PFSK-1 (cell line): ENCODE data around the gene IL1RAPL2.

Experiments used
- FOXP2 ChIP-seq: optimal IDR thresholded peaks from 2 replicates; pipeline ENCODE3; 2011; ENCODE audit warnings: borderline replicate concordance, control low read depth, inconsistent platforms; ENCODE audit not compliant: insufficient read depth; ENCODE audit errors: extremely low read length, extremely low read depth
- POLR2AphosphoS5 ChIP-seq: IDR thresholded peaks from 2 replicates; pipeline ENCODE4 v1.6.1; 2012; ENCODE audit warnings: low read depth, mild to moderate bottlenecking, control low read depth, low read length, moderate library complexity
- SIN3A ChIP-seq: IDR thresholded peaks from 2 replicates; pipeline ENCODE4 v1.6.1; 2012; ENCODE audit warnings: mild to moderate bottlenecking, low read length, moderate library complexity, borderline replicate concordance; ENCODE audit not compliant: insufficient read depth
- TAF1 ChIP-seq: IDR thresholded peaks from 2 replicates; pipeline ENCODE4 v1.6.1; 2012; ENCODE audit warnings: low read length, control low read depth, borderline replicate concordance; ENCODE audit not compliant: insufficient read depth
- TF ChIP-seq, protein P1 (sequence below), 2 experiments: IDR thresholded peaks; 2 replicates each; pipeline versions ENCODE4 v1.6.1 to v1.8.0; 2011 to 2012; ENCODE audit warnings: low read depth in 2 of 2, low read length in 2 of 2, control low read depth in 1 of 2, inconsistent platforms in 1 of 2, mild to moderate bottlenecking in 1 of 2, moderate library complexity in 1 of 2; ENCODE audit not compliant: insufficient read depth in 1 of 2

The IL1RAPL2 gene

DNA sequence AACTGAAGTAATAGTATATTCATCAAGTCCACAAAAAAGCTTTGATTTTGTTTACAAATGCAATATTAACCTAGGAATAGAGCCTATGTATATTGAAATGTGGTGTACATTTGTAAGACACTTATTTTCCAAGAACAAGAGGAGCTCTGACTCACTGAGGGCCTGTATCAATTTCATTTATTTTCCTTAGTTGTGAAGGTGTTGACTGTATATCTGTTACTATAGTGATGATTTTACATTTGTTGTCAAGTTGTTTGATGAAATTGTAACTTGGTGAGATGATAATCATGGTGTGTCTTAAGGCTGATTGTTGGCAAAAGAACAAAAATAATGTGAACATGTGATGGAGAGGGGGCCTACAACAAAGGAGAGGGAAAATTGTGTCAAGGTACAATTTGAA is 929.4 kb downstream of the IL1RAPL2 start:
- no peak for TF ChIP-seq FOXP2
- TF ChIP-seq TAF1: no peak

DNA sequence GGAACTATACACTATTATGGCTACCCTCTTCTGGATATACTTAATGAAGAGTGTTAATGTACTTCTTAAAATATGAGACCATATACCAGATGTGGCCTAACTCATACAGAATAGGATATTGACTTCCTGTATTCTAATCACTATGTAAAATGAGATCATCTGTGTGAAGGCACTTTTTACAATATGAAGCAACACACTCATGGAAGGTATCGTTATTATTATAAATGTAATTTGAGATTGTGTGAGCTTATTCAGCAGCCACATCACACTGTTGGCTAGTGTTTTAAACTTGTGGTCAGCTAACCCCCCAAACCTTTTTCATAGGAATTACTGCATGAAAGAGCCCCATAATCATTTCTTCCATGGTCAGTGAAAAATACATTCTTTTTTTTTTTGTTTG is 936.3 kb downstream of the IL1RAPL2 start:
- TF ChIP-seq TAF1 (no peak), POLR2AphosphoS5 (no peak), FOXP2 (no peak), SIN3A (no peak)
- TF ChIP-seq, protein P1, sequence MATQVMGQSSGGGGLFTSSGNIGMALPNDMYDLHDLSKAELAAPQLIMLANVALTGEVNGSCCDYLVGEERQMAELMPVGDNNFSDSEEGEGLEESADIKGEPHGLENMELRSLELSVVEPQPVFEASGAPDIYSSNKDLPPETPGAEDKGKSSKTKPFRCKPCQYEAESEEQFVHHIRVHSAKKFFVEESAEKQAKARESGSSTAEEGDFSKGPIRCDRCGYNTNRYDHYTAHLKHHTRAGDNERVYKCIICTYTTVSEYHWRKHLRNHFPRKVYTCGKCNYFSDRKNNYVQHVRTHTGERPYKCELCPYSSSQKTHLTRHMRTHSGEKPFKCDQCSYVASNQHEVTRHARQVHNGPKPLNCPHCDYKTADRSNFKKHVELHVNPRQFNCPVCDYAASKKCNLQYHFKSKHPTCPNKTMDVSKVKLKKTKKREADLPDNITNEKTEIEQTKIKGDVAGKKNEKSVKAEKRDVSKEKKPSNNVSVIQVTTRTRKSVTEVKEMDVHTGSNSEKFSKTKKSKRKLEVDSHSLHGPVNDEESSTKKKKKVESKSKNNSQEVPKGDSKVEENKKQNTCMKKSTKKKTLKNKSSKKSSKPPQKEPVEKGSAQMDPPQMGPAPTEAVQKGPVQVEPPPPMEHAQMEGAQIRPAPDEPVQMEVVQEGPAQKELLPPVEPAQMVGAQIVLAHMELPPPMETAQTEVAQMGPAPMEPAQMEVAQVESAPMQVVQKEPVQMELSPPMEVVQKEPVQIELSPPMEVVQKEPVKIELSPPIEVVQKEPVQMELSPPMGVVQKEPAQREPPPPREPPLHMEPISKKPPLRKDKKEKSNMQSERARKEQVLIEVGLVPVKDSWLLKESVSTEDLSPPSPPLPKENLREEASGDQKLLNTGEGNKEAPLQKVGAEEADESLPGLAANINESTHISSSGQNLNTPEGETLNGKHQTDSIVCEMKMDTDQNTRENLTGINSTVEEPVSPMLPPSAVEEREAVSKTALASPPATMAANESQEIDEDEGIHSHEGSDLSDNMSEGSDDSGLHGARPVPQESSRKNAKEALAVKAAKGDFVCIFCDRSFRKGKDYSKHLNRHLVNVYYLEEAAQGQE (IDR thresholded peaks at IDR 0.05; ENCODE audit: insufficient read depth in 1 of 2, low read depth in 2 of 2, low read length in 2 of 2): no peak

DNA sequence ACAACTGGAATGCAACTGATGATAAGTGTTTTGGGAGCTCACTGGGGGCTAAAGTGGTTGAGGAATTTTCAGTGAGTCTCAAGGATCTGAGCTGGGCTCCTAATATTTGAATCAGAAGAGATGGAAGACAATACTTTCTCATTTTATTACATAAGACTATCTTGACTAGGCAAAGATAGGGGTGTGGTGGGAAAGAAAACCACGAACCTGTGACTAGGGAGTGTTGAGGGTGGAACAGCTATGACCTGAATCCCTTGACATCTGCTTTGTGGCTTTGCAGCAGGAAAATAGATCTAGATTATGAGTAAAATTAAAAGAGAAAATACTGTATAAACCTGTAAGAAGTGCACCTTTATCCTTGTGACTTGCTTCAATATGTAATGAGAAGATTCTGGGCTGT is 949.6 kb downstream of the IL1RAPL2 start:
- TF ChIP-seq POLR2AphosphoS5: no peak
- TF ChIP-seq TAF1: no peak
- TF ChIP-seq, protein P1 (IDR thresholded peaks at IDR 0.05; ENCODE audit: insufficient read depth in 1 of 2, low read depth in 2 of 2, low read length in 2 of 2): no peak

DNA sequence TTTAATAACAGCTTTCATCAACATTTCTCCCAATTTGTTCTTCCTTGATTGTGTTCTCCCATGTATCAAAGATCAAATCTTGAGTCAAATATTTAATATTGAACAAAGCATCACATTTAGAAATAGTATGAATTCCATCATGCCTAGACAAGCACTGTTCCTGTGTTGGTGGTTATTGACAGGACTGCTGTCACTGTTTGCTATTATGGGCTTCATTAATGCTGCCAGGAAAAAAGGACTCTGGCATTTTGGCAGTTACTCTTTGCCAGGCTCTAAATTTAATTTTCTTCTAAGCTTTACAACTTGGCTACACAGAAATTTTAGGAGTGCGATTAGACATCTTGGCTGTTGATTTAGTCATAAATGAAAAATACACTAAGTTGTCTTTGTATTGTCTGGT is 960.4 kb downstream of the IL1RAPL2 start:
- no peak for TF ChIP-seq TAF1
- no peak for TF ChIP-seq SIN3A
- no peak for TF ChIP-seq FOXP2
- TF ChIP-seq POLR2AphosphoS5: no peak
- TF ChIP-seq, protein P1 (IDR thresholded peaks at IDR 0.05; ENCODE audit: insufficient read depth in 1 of 2, low read depth in 2 of 2, low read length in 2 of 2): no peak

DNA sequence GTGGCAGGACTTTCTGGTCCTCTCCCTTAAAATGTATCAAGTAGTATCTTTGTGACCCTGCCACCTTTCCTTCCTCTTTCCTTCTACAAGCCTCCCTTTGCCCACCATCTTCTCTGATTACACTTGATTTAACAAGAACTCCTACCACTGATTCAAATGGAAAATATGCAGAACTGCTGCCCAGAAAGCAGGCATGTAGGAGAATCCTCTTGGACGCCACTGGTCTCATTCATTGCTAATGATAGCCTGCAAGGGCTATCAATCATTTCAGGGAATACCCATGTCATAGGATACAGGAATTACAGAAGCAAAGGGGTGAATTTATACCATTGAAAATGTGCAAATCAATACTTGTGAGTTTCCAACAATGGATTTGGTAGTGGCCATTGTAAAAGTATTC is 961.8 kb downstream of the IL1RAPL2 start:
- TF ChIP-seq SIN3A (no peak), TAF1 (no peak), POLR2AphosphoS5 (no peak), FOXP2 (no peak)
- TF ChIP-seq, protein P1 (IDR thresholded peaks at IDR 0.05; ENCODE audit: insufficient read depth in 1 of 2, low read depth in 2 of 2, low read length in 2 of 2): no peak

DNA sequence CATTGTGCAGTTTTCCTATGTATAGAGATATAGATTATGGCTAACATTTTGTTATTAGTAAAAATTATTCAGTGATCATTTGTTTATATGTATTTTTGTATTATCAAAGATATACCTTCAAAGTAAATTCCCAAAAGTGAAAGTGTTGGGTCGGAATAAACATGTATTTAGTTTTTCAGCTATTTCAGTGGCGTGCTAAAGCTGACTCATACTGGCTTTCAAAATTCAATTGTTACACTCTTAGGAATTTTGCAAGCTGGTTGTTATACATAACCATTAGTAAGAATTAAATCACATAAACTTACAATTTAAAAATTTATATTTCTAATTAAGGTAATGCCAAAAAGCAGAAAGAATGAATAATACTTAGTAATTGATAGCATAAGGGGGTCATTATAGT is 968.0 kb downstream of the IL1RAPL2 start:
- TF ChIP-seq TAF1: no peak
- TF ChIP-seq, protein P1 (IDR thresholded peaks at IDR 0.05; ENCODE audit: insufficient read depth in 1 of 2, low read depth in 2 of 2, low read length in 2 of 2): no peak
